ENCODE measurements around the gene HES7.

DNA sequence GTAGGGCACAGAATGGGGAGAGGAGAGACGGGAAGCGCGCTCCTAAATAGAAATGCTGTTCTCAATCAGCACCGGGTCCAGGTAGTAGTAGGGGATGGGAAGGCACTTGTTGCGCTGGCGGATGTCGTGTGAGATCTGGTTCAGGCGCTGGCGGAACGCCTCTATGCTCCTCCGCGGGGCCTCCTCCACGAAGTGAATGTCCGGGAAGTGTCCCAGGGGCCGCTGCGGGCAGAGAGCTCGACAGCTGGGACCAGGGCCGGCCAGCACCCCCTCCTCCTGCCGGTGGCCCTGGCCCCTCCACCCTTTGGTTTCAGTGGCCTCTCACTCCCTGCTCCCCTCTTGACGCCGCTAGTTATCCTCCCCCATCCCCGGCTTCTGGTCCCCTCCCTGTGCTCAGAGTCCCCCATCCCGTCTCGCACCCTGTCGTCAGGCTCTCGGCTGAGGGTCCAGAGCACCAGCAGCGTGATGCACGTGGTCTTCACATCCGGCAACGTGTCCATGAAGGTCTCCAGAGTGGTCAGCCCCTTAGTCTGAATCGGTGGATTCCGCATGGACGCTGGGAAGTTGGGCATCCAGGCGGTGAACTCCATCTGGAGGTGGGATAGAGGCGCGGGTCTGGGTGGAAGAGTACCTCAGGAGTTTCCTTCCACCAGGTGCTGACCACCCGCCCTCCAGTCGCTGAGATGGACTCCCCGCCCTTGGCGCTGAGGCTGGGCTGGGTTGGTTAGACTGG is 51.0 kb downstream of the HES7 start:
- TF ChIP-seq POLR2A (IDR thresholded peaks at IDR 0.05; ENCODE audit: low read length) (no peak), GATA1 (IDR thresholded peaks at IDR 0.05; ENCODE audit: low read depth, low read length) (no peak)
